Urothelium cell line (cell line): ENCODE results near the gene RASGRF2.
"Not testable (repeated sequence)": the region's sequence is repeated elsewhere in the genome, so short reads cannot be mapped to it uniquely, and the experiment has no call there.

Experiments
- DNase-seq: peaks from one replicate; pipeline ENCODE4 v3.0.0; 2011; ENCODE audit warnings: low spot score, mixed read lengths
- FAIRE-seq: peaks from 2 replicates; lab custom pipeline; 2011; peaks lifted over from hg19 to GRCh38; lab: Jason Lieb, UNC

RASGRF2 gene

GRCh38 chr5:81256766-81257165 lies 296.6 kb downstream of the RASGRF2 start:
- FAIRE-seq (no peak), DNase-seq (no peak)

- DNase-seq, FAIRE-seq: not testable (repeated sequence)
Measured at GRCh38 chr5:81262796-81263195, 302.6 kb downstream of the RASGRF2 start.

GRCh38 chr5:81265101-81265500 lies 304.9 kb downstream of the RASGRF2 start:
- FAIRE-seq = no peak
- no peak for DNase-seq

GRCh38 chr5:81268521-81269196 lies 308.5 kb downstream of the RASGRF2 start:
- DNase-seq (peak; percentile 42), FAIRE-seq (no peak)

- no peak for DNase-seq
- FAIRE-seq = no peak
Measured at GRCh38 chr5:81269751-81270393, 309.7 kb downstream of the RASGRF2 start.

- DNase-seq, FAIRE-seq: not testable (repeated sequence)
Measured at GRCh38 chr5:81270394-81271027, 310.3 kb downstream of the RASGRF2 start.
